Stimulated activated naive CD8-positive, alpha-beta T cell treated with anti-CD3 and anti-CD28 coated beads, Interleukin-15, amount 100 ng/mL, for 72 hours (primary cell): ENCODE results near the gene WDR13.
"Not testable (repeated sequence)": the region's sequence is repeated elsewhere in the genome, so short reads cannot be mapped to it uniquely, and the experiment has no call there.

Experiments used
- ATAC-seq: fragments of 150-1000 bp; cut with Tn5 transposase; 2 replicates; pipeline ENCODE4 v1.10.0; 2021; ENCODE audit warnings: mild to moderate bottlenecking, moderate library complexity
- DNase-seq, 2 donors: peaks; one replicate each; pipeline ENCODE4 v3.0.0; 2021 to 2022
- H3K27ac Mint-ChIP-seq, 2 donors: one replicate each; pipeline ENCODE4 v1.8.0; 2022; ENCODE audit warnings: mild to moderate bottlenecking in 2 of 2, mixed read lengths in 2 of 2, moderate library complexity in 2 of 2
- H3K27me3 Mint-ChIP-seq: one replicate; pipeline ENCODE4 v1.8.0; 2022; ENCODE audit warnings: mixed read lengths
- H3K4me1 Mint-ChIP-seq: one replicate; pipeline ENCODE4 v1.8.0; 2022; ENCODE audit warnings: mild to moderate bottlenecking, mixed read lengths
- H3K4me3 Mint-ChIP-seq, 2 donors: one replicate each; pipeline ENCODE4 v1.8.0; 2022; ENCODE audit warnings: mild to moderate bottlenecking in 2 of 2, mixed read lengths in 2 of 2, moderate library complexity in 1 of 2
- H3K9me3 Mint-ChIP-seq, 2 donors: one replicate each; pipeline ENCODE4 v1.8.0; 2022; ENCODE audit warnings: mixed read lengths in 2 of 2

The WDR13 gene

GRCh38 chrX:48617542-48618340 lies 20.4 kb downstream of the WDR13 start:
- no peaks in the 10 kb centered on the region for H3K27me3 Mint-ChIP-seq
- DNase-seq, result peak in 1 of 2 donors; percentile 10
- H3K27ac Mint-ChIP-seq, result no peak overlapping the region

GRCh38 chrX:48626401-48627298 lies 29.4 kb downstream of the WDR13 start:
- no peaks in the 10 kb centered on the region for H3K4me1 Mint-ChIP-seq
- no peak overlapping the region for H3K27ac Mint-ChIP-seq
- no peak for DNase-seq
- ATAC-seq, result no peak
- H3K9me3 Mint-ChIP-seq, result no peaks in the 10 kb centered on the region
- no peak overlapping the region for H3K4me3 Mint-ChIP-seq
- no peaks in the 10 kb centered on the region for H3K27me3 Mint-ChIP-seq

More at GRCh38 chrX:48617542-48618340, 20.4 kb downstream of the WDR13 start:
- no peak overlapping the region for H3K4me3 Mint-ChIP-seq
- H3K4me1 Mint-ChIP-seq, result peaks cover 6% of the 10 kb centered on the region
- no peaks in the 10 kb centered on the region for H3K9me3 Mint-ChIP-seq
- ATAC-seq, result no peak

DNA sequence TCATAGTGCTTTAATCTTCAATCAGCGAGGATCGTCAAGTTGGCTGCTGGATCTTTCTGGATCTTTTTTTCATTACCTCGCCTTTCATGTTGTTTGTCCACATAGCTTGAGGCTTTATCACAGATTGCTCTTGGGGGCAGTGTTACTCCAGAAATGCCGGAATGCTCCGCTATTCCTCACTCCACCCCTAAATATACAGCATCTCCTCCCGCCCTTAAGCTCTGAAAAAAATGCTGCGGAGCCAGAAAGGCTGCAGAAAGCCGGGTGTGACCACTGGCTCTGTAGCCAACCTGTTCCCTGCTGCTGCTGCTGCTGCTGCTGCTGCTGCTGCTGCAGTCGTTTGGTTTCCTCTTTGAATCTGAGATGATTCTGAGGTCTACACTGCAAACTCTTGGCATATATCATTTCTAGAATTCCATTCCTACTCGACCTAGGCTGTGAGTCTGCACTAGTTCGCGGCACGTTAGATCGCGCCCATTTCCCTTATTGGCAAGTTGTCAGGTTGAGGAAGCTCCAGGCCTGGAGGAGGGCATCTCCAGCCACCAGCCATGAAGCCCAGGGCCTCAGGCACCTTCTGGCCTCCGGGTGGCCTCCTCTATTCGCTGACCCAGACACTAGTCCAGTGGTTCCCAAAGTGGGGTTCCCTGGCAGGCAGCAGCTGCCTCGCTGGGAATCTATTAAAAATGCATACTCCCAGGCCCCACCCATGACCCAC lies 34.2 kb downstream of the WDR13 start:
- Mint-ChIP-seq H3K27ac (no peak overlapping the region), H3K9me3 (no peaks in the 10 kb centered on the region), H3K27me3 (no peaks in the 10 kb centered on the region), H3K4me3 (peak overlapping the region; percentile 9 to 26), H3K4me1 (peaks cover 3% of the 10 kb centered on the region)
- peak; percentile 64 to 82 for DNase-seq
- peak; percentile 97 for ATAC-seq

GRCh38 chrX:48632207-48632606 lies 34.9 kb downstream of the WDR13 start:
- H3K27ac Mint-ChIP-seq, result no peak overlapping the region
- DNase-seq (no peak), ATAC-seq (no peak)
- no peaks in the 10 kb centered on the region for H3K27me3 Mint-ChIP-seq
- H3K4me3 Mint-ChIP-seq, result no peak overlapping the region
- peaks cover 6% of the 10 kb centered on the region for H3K4me1 Mint-ChIP-seq
- no peaks in the 10 kb centered on the region for H3K9me3 Mint-ChIP-seq

- no peak for ATAC-seq
- H3K27me3 Mint-ChIP-seq, result no peaks in the 10 kb centered on the region
- H3K4me3 Mint-ChIP-seq, result no peak overlapping the region
- H3K27ac Mint-ChIP-seq, result no peak overlapping the region
- no peaks in the 10 kb centered on the region for H3K9me3 Mint-ChIP-seq
- DNase-seq, result no peak
- peaks cover 6% of the 10 kb centered on the region for H3K4me1 Mint-ChIP-seq
These were observed 39.0 kb downstream of the WDR13 start for GRCh38 chrX:48636301-48636700.

- H3K4me1 Mint-ChIP-seq, result peaks cover 6% of the 10 kb centered on the region
- ATAC-seq, result no peak
- no peak overlapping the region for H3K4me3 Mint-ChIP-seq
- H3K9me3 Mint-ChIP-seq, result no peaks in the 10 kb centered on the region
- no peak overlapping the region for H3K27ac Mint-ChIP-seq
- H3K27me3 Mint-ChIP-seq, result no peaks in the 10 kb centered on the region
- DNase-seq, result no peak
These were observed 39.5 kb downstream of the WDR13 start for GRCh38 chrX:48636776-48637175.

DNA sequence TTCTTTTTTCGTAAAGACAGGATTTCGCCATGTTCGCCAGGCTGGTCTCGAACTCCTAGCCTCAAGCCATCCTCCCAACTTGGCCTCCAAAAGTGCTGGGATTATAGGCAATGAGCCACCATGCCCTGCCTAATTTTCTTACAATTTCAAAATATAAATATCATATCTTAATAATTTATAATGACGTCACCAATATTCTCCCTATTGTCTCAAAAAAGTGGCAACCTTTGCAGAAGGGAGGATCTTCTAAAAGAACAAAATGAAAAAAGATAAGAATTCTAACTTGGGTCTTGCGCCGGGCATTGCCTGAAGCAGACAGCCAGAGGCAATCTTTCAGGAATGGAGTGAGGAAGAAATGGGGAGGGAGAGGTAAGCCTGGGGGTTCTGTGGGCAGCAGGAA lies 48.4 kb downstream of the WDR13 start:
- Mint-ChIP-seq H3K9me3 (no peaks in the 10 kb centered on the region), H3K4me3 (no peak overlapping the region), H3K27me3 (no peaks in the 10 kb centered on the region), H3K4me1 (peaks cover 6% of the 10 kb centered on the region), H3K27ac (peak overlapping the region in 1 of 2 donors; percentile 74)
- DNase-seq, result no peak
- no peak for ATAC-seq

GRCh38 chrX:48648336-48648751 lies 51.1 kb downstream of the WDR13 start:
- Mint-ChIP-seq H3K4me1 (peaks cover 6% of the 10 kb centered on the region), H3K4me3 (no peak overlapping the region), H3K27me3 (no peaks in the 10 kb centered on the region), H3K27ac (no peak overlapping the region), H3K9me3 (no peaks in the 10 kb centered on the region)
- ATAC-seq (peak; percentile 66), DNase-seq (peak; percentile 4 to 29)

DNA sequence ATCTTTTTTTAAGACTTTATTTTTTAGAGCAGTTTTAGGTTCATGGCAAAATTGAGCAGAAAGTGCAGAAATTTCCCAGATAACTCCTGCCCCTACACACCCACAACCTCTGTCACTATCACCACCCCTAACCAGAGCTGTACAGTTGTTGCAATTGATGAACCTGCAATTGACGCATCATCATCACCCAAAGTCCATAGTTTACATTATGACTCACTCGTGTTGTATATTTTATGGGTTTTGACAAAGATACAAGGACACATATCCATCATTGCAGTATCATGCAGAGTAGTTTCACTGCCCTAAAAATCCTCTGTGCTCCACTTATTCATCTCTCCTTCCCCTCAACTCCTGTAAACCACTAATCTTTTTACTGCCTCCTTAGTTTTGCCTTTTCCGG lies 51.8 kb downstream of the WDR13 start:
- no peak for DNase-seq
- peaks cover 6% of the 10 kb centered on the region for H3K4me1 Mint-ChIP-seq

GRCh38 chrX:48652055-48652579 lies 54.8 kb downstream of the WDR13 start:
- H3K27me3 Mint-ChIP-seq, H3K4me1 Mint-ChIP-seq, ATAC-seq, H3K9me3 Mint-ChIP-seq, H3K27ac Mint-ChIP-seq, DNase-seq, H3K4me3 Mint-ChIP-seq: not testable (repeated sequence)

More for the DNA sequence above, 51.8 kb downstream of the WDR13 start:
- no peak overlapping the region for H3K27ac Mint-ChIP-seq
- no peak overlapping the region for H3K4me3 Mint-ChIP-seq
- H3K9me3 Mint-ChIP-seq, result no peaks in the 10 kb centered on the region
- no peaks in the 10 kb centered on the region for H3K27me3 Mint-ChIP-seq
- ATAC-seq, result no peak

- not testable (repeated sequence) for H3K27ac Mint-ChIP-seq, H3K4me3 Mint-ChIP-seq, ATAC-seq, H3K4me1 Mint-ChIP-seq, H3K27me3 Mint-ChIP-seq, DNase-seq, H3K9me3 Mint-ChIP-seq
These were observed 57.5 kb downstream of the WDR13 start for GRCh38 chrX:48654746-48655145.
